ENCODE data around the gene KCNMA1.

Gene KCNMA1

DNA sequence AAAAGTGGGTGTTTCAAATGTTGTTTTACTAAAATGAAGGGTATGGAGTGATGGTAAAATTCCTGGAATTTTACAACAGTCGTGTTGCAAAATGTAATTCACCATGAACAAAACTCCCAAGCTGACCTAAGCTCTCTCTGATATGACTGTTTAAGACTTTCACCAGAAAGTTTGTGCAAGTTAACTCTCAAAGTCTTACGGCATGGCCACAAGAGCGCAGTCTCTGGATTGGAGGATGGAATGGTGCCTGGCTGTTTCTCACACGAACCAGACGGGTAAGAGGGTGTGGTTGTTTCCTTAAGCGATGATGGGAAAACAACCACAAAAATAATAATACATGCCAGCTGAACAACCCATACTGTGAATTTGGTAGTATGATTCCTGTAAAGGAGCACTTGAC lies 662.5 kb downstream of the KCNMA1 start:
- DNase-seq (ENCODE audit: low read depth): no peak

DNA sequence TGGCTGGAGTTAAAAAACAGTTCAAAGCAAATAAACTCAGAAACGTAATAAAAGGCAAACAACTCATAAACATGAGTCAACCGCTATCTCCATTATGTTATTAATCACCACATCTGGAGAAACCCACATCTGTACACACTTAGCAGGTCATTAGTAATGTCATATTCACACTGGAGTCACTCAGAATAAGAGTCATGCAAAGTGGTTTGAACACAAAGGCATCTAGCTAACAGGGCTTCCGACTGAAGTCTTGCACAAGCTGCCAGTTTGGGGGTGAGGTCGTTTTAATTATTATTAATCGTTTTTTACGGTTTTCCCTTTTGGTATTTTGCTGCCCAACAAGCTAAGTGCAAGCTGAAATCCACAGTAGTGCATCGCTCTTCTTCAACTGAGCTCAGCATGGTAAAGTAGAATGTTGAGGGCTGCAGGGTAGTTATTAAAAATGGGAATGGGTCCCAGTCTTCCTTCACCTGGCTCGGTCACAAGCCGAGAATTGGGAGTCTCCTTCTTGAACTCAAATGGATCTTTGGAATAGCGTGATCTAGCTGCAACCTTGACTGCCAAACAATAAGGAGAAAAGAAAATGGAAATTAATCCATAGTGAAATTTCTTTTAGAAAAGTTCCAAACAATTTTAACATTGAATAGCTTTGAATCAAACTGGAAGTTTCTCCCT lies 663.5 kb downstream of the KCNMA1 start:
- DNase-seq (ENCODE audit: low read depth): no peak

- no peak for DNase-seq (ENCODE audit: low read depth)
Measured at GRCh38 chr10:76973091-76974016, 664.3 kb downstream of the KCNMA1 start.

GRCh38 chr10:76972541-76972940 lies 665.1 kb downstream of the KCNMA1 start:
- DNase-seq (ENCODE audit: low read depth): no peak

- no peak for DNase-seq (ENCODE audit: low read depth)
Measured at GRCh38 chr10:76971547-76972170, 665.9 kb downstream of the KCNMA1 start.

GRCh38 chr10:76970711-76971519 lies 666.7 kb downstream of the KCNMA1 start:
- DNase-seq (ENCODE audit: low read depth): no peak

GRCh38 chr10:76969366-76969948 lies 668.2 kb downstream of the KCNMA1 start:
- DNase-seq (ENCODE audit: low read depth): no peak

DNA sequence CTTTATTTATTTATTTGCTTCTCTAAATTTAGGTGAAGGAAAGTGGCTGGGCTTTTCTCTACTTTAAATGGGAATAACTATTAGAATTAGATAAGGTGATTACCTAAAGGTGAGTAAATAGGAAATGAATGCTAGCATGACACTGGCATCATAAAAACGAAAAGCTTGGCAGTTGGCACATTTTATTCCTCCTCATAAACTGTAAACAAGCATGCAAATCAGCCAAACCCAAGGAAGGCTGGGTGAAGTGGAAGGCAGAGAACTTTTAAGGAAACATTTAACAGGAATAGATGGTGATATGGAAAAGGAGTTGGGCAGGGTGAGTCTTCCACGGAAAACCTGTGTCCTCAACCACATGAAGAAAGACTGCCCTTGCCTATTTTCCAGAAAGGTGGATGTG lies 669.1 kb downstream of the KCNMA1 start:
- DNase-seq (ENCODE audit: low read depth): no peak

- DNase-seq (ENCODE audit: low read depth): no peak
Measured at GRCh38 chr10:76962851-76963250, 674.8 kb downstream of the KCNMA1 start.

DNA sequence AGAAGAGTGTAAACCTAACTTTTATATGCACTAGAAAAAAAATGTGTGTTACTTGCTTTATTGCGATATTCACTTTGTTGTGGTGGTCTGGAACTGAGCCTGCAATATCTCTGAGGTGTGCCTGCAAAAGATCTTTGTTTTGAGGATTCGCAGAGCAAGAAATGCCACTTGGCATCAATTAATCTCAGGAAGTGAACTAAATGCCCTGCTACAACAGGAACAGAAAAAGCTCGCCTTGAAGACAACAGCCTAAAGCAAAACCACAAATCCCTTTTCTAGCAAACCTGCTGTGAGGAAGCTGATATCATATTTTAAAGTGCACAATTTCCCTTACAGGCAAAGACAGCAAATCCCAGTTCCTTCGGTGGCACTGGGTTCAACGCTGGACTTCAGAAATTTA lies 675.8 kb downstream of the KCNMA1 start:
- DNase-seq (ENCODE audit: low read depth): no peak

DNA sequence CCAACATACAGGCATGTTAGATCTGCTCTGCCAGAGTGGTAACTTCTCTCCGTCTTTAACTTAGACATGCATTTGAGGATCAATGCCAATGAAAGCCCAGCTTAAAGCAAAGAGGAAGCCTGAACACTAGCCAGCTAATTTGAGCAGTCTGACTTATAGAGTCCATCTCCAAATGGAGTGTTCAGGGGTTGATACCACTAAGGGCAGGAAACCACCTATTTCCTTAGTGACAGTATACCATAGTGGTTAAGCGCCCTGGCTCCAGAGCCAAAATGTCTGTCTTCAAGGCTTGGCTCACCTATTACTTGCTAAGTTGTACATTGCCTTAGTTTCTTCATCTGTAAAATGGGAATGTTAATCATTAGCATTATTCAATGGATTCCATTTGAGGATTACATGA lies 678.5 kb downstream of the KCNMA1 start:
- DNase-seq (ENCODE audit: low read depth): no peak

DNA sequence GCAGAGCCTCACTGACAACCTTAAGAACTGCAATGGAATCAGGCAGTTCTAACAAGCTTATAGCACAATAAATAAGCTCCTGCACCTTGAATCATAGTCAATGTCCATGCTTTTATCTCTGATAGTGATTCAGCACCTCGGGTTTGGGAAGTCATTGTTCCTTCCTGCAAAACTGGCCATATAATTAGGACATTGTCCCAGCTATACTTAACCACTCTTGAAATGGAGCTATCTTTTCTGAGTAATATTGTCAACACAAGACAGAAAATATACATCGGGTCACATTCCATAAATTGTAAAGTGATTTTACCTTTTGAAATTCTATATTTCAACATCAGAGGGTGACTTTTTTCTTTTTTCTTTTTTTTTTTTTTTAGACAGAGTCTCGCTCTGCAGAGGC lies 682.8 kb downstream of the KCNMA1 start:
- no peak for DNase-seq (ENCODE audit: low read depth)

- DNase-seq (ENCODE audit: low read depth): no peak
Measured at GRCh38 chr10:76950354-76950753, 687.3 kb downstream of the KCNMA1 start.

GRCh38 chr10:76946270-76946669 lies 691.3 kb downstream of the KCNMA1 start:
- DNase-seq (ENCODE audit: low read depth): no peak

DNA sequence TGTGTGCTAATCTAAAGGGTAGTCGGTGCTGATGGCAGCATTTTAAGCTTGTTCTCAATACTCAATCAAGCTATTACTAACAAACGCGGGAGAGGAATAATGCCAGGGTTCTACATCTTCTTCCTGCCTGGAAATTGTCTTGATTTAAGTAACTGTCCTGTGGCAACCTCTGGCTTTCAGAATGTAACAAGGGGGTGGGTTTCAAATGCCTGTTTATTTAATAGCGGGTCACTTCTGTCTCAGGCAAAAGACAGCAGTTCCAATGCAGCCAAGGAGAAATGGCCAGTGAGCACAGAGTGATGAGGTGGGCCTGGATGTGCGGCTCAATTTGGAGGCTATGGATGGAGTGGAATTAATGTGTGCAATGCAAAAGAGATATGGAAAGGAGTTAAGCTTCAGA lies 692.4 kb downstream of the KCNMA1 start:
- no peak for DNase-seq (ENCODE audit: low read depth)

- no peak for DNase-seq (ENCODE audit: low read depth)
Measured at GRCh38 chr10:76944640-76945039, 693.0 kb downstream of the KCNMA1 start.

GRCh38 chr10:76942628-76943416 lies 694.8 kb downstream of the KCNMA1 start:
- no peak for DNase-seq (ENCODE audit: low read depth)

DNA sequence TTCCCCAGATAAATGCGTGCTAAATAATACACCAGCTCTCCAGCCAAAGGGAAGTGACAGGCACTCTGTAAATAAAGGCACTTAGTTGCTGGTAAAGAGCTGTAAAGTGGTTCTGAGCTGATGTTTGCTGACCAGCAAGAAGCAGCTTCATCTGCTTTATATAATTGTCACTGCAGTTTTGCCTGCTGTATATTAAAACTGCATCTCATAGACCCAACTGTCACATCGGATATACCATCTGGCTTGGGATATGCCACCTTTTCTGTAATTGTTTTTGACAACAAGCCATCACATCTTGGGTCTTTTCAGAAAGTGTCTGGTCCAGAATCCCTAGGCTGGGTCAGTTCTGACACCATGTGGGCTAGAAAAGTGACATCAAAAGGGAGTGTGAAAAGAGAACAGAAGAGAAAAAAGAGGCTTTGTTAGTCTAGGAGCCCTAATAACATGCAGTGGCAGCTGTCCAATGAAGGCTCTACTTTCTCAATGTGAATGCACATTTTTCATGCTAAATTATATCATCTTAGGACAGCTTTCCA lies 697.6 kb downstream of the KCNMA1 start:
- no peak for DNase-seq (ENCODE audit: low read depth)

GRCh38 chr10:76937181-76937600 lies 700.4 kb downstream of the KCNMA1 start:
- no peak for DNase-seq (ENCODE audit: low read depth)

DNA sequence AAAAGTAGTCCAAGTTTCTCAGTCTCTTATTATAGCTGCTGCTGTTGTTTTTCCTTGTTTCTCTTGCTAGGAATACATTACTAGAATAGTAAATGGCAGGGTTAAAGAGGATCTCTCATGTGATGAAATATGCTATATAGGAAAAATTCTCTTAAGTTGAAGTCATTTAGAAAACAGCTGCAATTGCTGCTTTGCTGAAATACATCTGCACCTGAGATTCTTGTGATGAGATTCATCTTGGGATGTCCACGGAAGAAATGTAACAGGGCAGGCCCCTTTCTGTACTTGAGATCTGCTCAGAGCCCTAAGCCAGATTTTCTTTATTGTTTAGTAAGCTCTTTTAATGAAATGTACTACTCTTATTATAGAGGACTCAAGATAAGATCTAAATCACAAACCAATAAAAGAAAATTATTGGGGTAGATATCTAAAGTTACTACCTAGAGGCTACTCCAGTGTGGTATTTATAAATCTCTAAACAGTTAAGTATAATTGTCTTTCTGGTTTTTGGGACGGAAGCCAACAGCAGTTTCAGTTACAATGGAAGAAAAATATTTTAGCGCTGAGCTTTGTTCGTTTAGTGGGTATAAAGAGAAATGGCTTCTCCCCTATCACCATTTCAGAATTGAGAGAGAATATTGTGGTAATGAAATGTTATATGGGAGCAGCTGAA lies 701.5 kb downstream of the KCNMA1 start:
- DNase-seq (ENCODE audit: low read depth): no peak

Measured in stimulated activated CD8-positive, alpha-beta memory T cell treated with anti-CD3 and anti-CD28 coated beads, Interleukin-4, amount 100 ng/mL, for 24 hours (primary cell).